GM08714 (cell line): ENCODE measurements around the gene PAN3.

Experiments
- H3K4me3 ChIP-seq: fragments of 200-500 bp; sonication (Bioruptor generic); 2 replicates; pipeline ENCODE4 v1.5.1; 2014; ENCODE audit warnings: mild to moderate bottlenecking, low read length, inconsistent platforms
- ZNF274 ChIP-seq: IDR thresholded peaks from 2 replicates; pipeline ENCODE4 v1.6.1; 2012; ENCODE audit warnings: mild to moderate bottlenecking, low read depth, low read length

The PAN3 gene

DNA sequence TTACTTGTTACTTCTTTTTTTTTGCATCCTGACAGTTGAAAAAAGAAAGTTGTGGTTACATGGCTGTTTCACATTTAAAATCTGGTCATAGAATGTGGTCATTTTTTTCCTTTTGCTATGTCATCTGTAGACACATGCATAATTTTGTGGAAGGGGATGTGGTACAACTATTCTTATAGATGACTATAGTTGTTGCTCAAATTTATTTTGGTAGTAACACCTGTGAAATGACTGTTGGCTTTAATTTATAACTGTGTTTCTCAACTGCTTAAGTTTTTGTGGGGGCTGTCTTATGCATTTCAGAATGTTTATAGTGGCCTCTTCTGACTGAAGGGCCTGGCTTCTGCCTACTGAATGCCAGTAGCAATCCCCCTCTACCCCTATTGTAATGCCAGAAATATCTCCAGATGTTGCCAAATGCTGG lies 130.5 kb downstream of the PAN3 start:
- no peak for TF ChIP-seq ZNF274
- no peak overlapping the region for H3K4me3 ChIP-seq

- no peak overlapping the region for H3K4me3 ChIP-seq
- TF ChIP-seq ZNF274, result no peak
Observed at GRCh38 chr13:28271056-28271840, 132.9 kb downstream of the PAN3 start.

DNA sequence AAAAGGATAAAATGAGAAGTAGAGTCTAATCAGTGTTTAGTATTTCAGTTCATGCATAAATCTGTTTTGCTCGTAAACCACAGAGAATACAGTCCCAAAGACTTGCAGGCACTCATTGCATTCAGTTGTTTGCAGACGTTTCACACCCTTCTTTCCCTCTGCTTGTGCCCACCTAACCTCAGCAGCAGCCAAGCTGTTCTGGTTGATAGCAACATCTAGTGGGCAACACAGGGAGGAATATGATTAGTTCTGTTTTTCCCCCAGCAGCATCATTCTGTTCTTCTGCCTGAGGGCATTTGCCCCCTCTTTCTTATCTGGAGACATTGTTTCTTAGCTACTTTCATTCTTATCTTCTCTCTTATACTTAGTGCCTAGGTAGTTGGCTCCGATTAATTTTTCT lies 135.6 kb downstream of the PAN3 start:
- H3K4me3 ChIP-seq, result no peak overlapping the region
- no peak for TF ChIP-seq ZNF274

GRCh38 chr13:28282451-28282850 lies 144.1 kb downstream of the PAN3 start:
- no peak for TF ChIP-seq ZNF274
- H3K4me3 ChIP-seq, result no peak overlapping the region

DNA sequence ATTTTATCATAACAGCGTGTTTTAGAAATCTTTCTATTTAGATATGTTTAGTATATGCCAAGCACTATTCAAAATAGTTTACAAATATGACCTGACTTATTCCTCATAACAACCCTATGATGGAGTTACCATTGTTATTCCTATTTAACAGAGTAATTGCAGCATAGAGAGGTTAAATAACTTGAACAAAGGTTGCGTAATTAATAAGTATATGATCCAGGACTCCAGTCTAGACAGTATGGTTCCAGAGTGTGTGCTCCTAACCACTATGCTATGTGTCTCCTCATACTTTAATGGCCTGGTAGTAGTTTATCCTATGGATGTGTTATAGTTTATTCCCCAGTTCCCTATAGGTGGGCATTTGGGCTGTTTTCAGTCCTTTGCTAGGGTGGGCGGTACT lies 145.3 kb downstream of the PAN3 start:
- no peak overlapping the region for H3K4me3 ChIP-seq
- TF ChIP-seq ZNF274, result no peak

GRCh38 chr13:28286263-28286662 lies 147.9 kb downstream of the PAN3 start:
- no peak overlapping the region; the same call in 1 of the 2 replicates for H3K4me3 ChIP-seq
- TF ChIP-seq ZNF274, result no peak

DNA sequence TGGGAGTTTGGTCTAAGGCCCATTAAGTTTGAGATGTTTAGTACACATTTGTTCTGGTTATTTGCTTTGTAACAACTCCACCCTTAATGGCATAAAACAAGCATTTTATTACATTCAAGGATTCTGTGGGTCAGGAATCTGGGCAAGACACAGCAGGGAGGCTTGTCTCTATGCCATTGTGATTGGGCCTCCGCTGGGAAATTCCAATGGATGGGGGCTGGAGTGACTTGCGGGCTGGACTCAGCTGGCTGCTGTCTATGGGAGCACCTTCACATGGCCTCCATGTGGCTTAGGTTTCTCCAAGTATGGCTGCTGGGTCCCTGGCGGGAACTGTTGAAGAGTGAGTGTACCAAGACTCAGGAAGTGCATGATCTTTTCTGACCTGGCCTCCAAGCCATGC lies 159.0 kb downstream of the PAN3 start:
- no peak for TF ChIP-seq ZNF274
- H3K4me3 ChIP-seq, result no peak overlapping the region

- no peak for TF ChIP-seq ZNF274
- H3K4me3 ChIP-seq, result no peak overlapping the region
Observed at GRCh38 chr13:28299916-28300315, 161.6 kb downstream of the PAN3 start.

- TF ChIP-seq ZNF274, result no peak
- H3K4me3 ChIP-seq, result no peak overlapping the region
Observed at GRCh38 chr13:28301839-28302238, 163.5 kb downstream of the PAN3 start.

- no peak overlapping the region for H3K4me3 ChIP-seq
- no peak for TF ChIP-seq ZNF274
Observed at GRCh38 chr13:28306325-28306724, 168.0 kb downstream of the PAN3 start.

DNA sequence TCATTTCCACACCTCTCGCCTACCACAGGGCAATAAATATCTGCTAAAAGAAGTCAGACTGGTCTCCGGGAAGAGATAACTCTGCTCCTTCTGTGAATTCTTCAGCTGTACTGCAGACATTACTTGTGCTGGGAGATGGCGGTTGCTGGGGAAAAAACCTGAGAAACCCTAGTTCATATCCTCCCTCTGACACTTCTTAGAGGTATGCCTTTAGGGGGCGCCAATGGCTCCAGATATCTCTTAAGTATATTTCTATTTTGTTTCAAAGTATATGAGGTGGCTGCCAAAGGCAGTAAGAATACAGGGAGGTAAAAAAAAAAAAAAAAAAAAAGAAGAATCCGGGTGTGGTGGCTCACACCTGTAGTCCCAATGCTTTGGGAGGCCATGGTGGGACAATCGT lies 175.2 kb downstream of the PAN3 start:
- H3K4me3 ChIP-seq, result no peak overlapping the region
- TF ChIP-seq ZNF274, result no peak

GRCh38 chr13:28314879-28315278 lies 176.5 kb downstream of the PAN3 start:
- no peak for TF ChIP-seq ZNF274
- H3K4me3 ChIP-seq, result no peak overlapping the region

GRCh38 chr13:28316129-28316528 lies 177.8 kb downstream of the PAN3 start:
- no peak for TF ChIP-seq ZNF274
- no peak overlapping the region for H3K4me3 ChIP-seq

- H3K4me3 ChIP-seq, result no peak overlapping the region
- no peak for TF ChIP-seq ZNF274
Observed at GRCh38 chr13:28316836-28317235, 178.5 kb downstream of the PAN3 start.

DNA sequence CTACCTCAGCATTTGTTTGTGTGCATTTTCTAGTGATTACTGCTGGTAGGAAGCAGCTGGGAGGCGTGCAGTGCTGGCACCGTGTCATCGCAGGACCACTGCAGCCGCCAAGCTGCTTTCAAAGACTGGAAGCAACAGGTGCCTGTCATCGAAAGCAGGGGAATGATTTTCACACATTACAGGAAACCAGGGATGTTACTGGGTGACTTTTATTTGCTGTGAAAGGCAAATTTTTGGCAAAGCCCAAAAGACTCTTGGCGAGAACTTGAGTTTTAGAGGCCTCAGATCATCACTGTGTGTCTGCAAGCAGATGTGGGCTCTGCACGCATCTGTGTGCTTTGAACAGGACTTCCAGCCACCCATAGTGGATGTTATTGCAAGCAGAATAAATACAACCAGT lies 180.2 kb downstream of the PAN3 start:
- no peak overlapping the region for H3K4me3 ChIP-seq
- no peak for TF ChIP-seq ZNF274

GRCh38 chr13:28319528-28319927 lies 181.2 kb downstream of the PAN3 start:
- H3K4me3 ChIP-seq, result no peak overlapping the region
- no peak for TF ChIP-seq ZNF274
